ENCODE results near the gene PCBP3. TPM values are rescaled to one million over a fixed set of nuclear protein-coding genes. Genes with fewer than 3 reads are reported as not detected.

Gene PCBP3
- total RNA-seq, 1 donor from 2014 or later = 2.5 TPM

GRCh38 chr21:45598109-45598508 is 45.4 kb upstream of the PCBP3 start:
- Mint-ChIP-seq H3K4me1 (ENCODE audit: unreplicated experiment) (no peaks in the 10 kb centered on the region), H3K27me3 (ENCODE audit: unreplicated experiment) (peaks cover 6% of the 10 kb centered on the region), H3K27ac (ENCODE audit: unreplicated experiment) (no peak overlapping the region), H3K36me3 (ENCODE audit: low read depth, unreplicated experiment) (peaks cover 8% of the 10 kb centered on the region), H3K4me3 (ENCODE audit: unreplicated experiment) (no peak overlapping the region), H3K9me3 (ENCODE audit: unreplicated experiment) (no peaks in the 10 kb centered on the region)
- TF ChIP-seq CTCF (IDR thresholded peaks at IDR 0.05; ENCODE audit: unreplicated experiment) = no peak
- no peak for DNase-seq (ENCODE audit: low spot score)

- TF ChIP-seq CTCF (IDR thresholded peaks at IDR 0.05; ENCODE audit: unreplicated experiment) = no peak
- H3K27ac Mint-ChIP-seq (ENCODE audit: unreplicated experiment) = no peak overlapping the region
- peaks cover 4% of the 10 kb centered on the region for H3K27me3 Mint-ChIP-seq (ENCODE audit: unreplicated experiment)
- no peaks in the 10 kb centered on the region for H3K4me1 Mint-ChIP-seq (ENCODE audit: unreplicated experiment)
- no peak for DNase-seq (ENCODE audit: low spot score)
- H3K9me3 Mint-ChIP-seq (ENCODE audit: unreplicated experiment) = no peaks in the 10 kb centered on the region
- no peak overlapping the region for H3K4me3 Mint-ChIP-seq (ENCODE audit: unreplicated experiment)
- H3K36me3 Mint-ChIP-seq (ENCODE audit: low read depth, unreplicated experiment) = peaks cover 8% of the 10 kb centered on the region
These were observed 44.9 kb upstream of the PCBP3 start for GRCh38 chr21:45598666-45599065.

- Mint-ChIP-seq H3K4me3 (ENCODE audit: unreplicated experiment) (no peak overlapping the region), H3K27me3 (ENCODE audit: unreplicated experiment) (peaks cover 4% of the 10 kb centered on the region), H3K27ac (ENCODE audit: unreplicated experiment) (no peak overlapping the region), H3K36me3 (ENCODE audit: low read depth, unreplicated experiment) (peaks cover 8% of the 10 kb centered on the region), H3K4me1 (ENCODE audit: unreplicated experiment) (no peaks in the 10 kb centered on the region), H3K9me3 (ENCODE audit: unreplicated experiment) (no peaks in the 10 kb centered on the region)
- TF ChIP-seq CTCF (IDR thresholded peaks at IDR 0.05; ENCODE audit: unreplicated experiment) = no peak
- DNase-seq (ENCODE audit: low spot score) = no peak
These were observed 44.4 kb upstream of the PCBP3 start for GRCh38 chr21:45599146-45599581.

- Mint-ChIP-seq H3K9me3 (ENCODE audit: unreplicated experiment) (no peaks in the 10 kb centered on the region), H3K27ac (ENCODE audit: unreplicated experiment) (no peak overlapping the region), H3K4me1 (ENCODE audit: unreplicated experiment) (no peaks in the 10 kb centered on the region), H3K4me3 (ENCODE audit: unreplicated experiment) (no peak overlapping the region), H3K36me3 (ENCODE audit: low read depth, unreplicated experiment) (peaks cover 8% of the 10 kb centered on the region), H3K27me3 (ENCODE audit: unreplicated experiment) (peaks cover 4% of the 10 kb centered on the region)
- no peak for TF ChIP-seq CTCF (IDR thresholded peaks at IDR 0.05; ENCODE audit: unreplicated experiment)
- no peak for DNase-seq (ENCODE audit: low spot score)
These were observed 43.3 kb upstream of the PCBP3 start for GRCh38 chr21:45600248-45600647.

GRCh38 chr21:45601551-45601950 is 42.0 kb upstream of the PCBP3 start:
- no peak for DNase-seq (ENCODE audit: low spot score)
- Mint-ChIP-seq H3K9me3 (ENCODE audit: unreplicated experiment) (no peaks in the 10 kb centered on the region), H3K4me1 (ENCODE audit: unreplicated experiment) (no peaks in the 10 kb centered on the region), H3K4me3 (ENCODE audit: unreplicated experiment) (no peak overlapping the region), H3K27ac (ENCODE audit: unreplicated experiment) (no peak overlapping the region), H3K27me3 (ENCODE audit: unreplicated experiment) (peaks cover 4% of the 10 kb centered on the region), H3K36me3 (ENCODE audit: low read depth, unreplicated experiment) (peaks cover 8% of the 10 kb centered on the region)
- no peak for TF ChIP-seq CTCF (IDR thresholded peaks at IDR 0.05; ENCODE audit: unreplicated experiment)
